Astrocyte of the spinal cord (primary cell): ENCODE measurements around the gene LSR.
A peak's percentile ranks its signal among the peaks of the same experiment; 100 is the strongest.

Experiments
- DNase-seq: peaks from one replicate; pipeline ENCODE4 v3.0.0; 2011; ENCODE audit warnings: low read depth, low spot score
- H3K4me3 ChIP-seq: 2 replicates; pipeline ENCODE4 v1.5.1; 2011; ENCODE audit warnings: low read depth, mild to moderate bottlenecking, low read length, moderate library complexity
- in situ Hi-C: cut with HindIII; loops from 2 replicates; pipeline ENCODE4 v1.10.0; 2017; ENCODE audit warnings: low sequenced_read_pairs
- TF ChIP-seq, protein P1 (sequence below): IDR thresholded peaks from 2 replicates; pipeline ENCODE4 v1.5.1; 2012; ENCODE audit warnings: low read depth, mild to moderate bottlenecking, low read length, inconsistent platforms

The LSR gene

GRCh38 chr19:35268536-35269437 lies 20.0 kb downstream of the LSR start, which contains the start of gene USF2:
Gene USF2 (plus strand): TSS chr19:35268962. CDS start chr19:35269102, 140 bp downstream.
- in situ Hi-C loops, result no loop called here
- peak; percentile 65 for DNase-seq
- peak within 1 kb of the TSS; percentile 87 for H3K4me3 ChIP-seq
- TF ChIP-seq, protein P1, sequence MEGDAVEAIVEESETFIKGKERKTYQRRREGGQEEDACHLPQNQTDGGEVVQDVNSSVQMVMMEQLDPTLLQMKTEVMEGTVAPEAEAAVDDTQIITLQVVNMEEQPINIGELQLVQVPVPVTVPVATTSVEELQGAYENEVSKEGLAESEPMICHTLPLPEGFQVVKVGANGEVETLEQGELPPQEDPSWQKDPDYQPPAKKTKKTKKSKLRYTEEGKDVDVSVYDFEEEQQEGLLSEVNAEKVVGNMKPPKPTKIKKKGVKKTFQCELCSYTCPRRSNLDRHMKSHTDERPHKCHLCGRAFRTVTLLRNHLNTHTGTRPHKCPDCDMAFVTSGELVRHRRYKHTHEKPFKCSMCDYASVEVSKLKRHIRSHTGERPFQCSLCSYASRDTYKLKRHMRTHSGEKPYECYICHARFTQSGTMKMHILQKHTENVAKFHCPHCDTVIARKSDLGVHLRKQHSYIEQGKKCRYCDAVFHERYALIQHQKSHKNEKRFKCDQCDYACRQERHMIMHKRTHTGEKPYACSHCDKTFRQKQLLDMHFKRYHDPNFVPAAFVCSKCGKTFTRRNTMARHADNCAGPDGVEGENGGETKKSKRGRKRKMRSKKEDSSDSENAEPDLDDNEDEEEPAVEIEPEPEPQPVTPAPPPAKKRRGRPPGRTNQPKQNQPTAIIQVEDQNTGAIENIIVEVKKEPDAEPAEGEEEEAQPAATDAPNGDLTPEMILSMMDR, result no peak

- peak; percentile 70 for DNase-seq
- in situ Hi-C loops, result no loop called here
- TF ChIP-seq, protein P1, result peak; percentile 51
- peak overlapping the region; percentile 87 for H3K4me3 ChIP-seq
Observed at GRCh38 chr19:35269438-35270117, 20.8 kb downstream of the LSR start.

- in situ Hi-C loops, result no loop called here
- TF ChIP-seq, protein P1, result no peak
- no peak overlapping the region for H3K4me3 ChIP-seq
- no peak for DNase-seq
Observed at GRCh38 chr19:35270381-35270811, 21.6 kb downstream of the LSR start.

DNA sequence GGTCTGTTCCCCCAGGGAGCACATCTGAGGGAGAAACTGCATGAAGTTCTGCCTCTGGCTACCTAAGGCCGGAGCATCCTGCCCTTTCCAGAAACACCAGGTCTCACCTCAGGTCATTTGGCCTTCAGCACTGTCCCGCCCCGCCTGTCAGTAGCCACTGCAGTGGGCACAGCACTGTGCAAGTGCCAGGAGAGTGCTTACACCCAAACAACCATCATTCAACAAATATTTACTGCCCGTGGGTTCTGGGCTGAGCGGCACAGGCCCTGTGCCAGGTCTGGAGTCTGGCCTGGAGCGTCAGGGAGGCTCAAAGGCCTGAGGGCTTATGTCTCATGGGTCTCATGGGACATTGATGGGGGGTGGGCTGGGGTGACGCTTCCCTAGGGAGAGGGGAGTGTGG lies 22.7 kb downstream of the LSR start:
- in situ Hi-C loops, result no loop called here
- no peak for DNase-seq
- TF ChIP-seq, protein P1, result no peak
- H3K4me3 ChIP-seq, result no peak overlapping the region

DNA sequence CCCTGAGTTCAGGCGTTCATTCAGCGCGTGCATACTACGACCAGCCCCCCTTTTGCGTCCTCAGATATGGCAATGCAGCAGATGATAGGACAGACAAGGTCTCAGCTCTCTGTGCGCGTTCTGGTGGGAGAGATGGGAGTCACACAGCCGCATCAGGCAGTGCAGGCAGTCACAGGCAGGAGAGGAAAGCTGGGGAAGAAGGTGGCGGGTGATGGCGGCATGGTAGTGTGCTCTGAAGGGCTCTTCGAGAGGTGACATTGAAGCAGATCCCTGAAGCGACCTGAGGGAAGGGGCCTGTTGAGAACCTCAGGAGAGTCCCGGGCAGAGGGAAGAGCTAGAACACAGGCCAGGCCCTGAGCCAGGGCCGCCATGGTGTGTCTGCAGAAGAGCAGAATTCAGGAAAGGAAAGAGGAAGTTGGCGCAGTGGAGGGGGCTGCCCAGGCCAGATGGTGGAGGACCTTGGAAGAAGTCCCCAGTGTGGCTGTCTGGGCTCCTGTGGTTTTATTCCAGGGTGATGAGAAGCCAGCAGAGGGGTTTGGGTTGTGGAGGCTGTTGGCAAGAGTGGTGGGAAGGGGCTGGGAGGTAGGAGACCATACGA lies 23.4 kb downstream of the LSR start:
- TF ChIP-seq, protein P1, result no peak
- DNase-seq, result no peak
- H3K4me3 ChIP-seq, result no peak overlapping the region
- in situ Hi-C loops, result no loop called here

GRCh38 chr19:35272954-35273649 lies 24.3 kb downstream of the LSR start:
- H3K4me3 ChIP-seq, result no peak overlapping the region
- TF ChIP-seq, protein P1, result no peak
- in situ Hi-C loops, result no loop called here
- no peak for DNase-seq
